ENCODE measurements around the gene TP53INP2.

TP53INP2 gene

DNA sequence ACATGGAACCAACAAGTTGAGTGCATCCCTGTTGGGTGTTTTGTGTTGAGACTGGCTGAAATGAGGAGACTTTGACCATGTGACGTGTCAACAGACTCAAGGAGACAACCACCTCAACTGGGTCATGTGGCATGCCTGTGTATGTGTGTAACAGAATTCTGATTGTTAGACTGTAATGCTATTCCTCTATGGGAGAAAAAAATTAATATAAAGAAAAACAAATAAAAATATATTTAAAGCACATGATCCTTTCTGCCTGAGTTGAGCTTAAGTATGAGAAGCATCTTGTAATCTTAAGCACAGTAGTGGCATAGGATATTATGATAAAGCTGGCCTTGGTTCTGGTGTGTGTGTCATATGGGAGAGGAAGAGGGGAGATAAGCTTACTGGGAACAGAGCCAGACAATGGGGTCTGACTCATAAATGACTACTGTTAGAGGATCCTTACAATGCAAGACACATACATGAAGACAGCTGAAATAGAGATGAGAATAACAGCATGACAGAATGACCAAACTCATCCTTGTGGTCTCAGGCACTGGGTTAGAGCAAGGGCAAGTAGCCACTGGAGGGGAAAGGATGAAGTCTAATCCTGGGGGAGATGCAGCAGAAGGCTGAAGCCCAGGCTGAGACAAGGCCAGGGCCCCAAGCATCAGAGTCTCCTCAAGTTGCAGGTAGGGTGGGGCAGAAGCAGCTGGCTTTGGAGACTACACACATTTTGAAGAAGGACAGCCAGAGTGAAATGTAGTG lies 9.2 kb downstream of the TP53INP2 start (continued):
- TF ChIP-seq, protein P1, sequence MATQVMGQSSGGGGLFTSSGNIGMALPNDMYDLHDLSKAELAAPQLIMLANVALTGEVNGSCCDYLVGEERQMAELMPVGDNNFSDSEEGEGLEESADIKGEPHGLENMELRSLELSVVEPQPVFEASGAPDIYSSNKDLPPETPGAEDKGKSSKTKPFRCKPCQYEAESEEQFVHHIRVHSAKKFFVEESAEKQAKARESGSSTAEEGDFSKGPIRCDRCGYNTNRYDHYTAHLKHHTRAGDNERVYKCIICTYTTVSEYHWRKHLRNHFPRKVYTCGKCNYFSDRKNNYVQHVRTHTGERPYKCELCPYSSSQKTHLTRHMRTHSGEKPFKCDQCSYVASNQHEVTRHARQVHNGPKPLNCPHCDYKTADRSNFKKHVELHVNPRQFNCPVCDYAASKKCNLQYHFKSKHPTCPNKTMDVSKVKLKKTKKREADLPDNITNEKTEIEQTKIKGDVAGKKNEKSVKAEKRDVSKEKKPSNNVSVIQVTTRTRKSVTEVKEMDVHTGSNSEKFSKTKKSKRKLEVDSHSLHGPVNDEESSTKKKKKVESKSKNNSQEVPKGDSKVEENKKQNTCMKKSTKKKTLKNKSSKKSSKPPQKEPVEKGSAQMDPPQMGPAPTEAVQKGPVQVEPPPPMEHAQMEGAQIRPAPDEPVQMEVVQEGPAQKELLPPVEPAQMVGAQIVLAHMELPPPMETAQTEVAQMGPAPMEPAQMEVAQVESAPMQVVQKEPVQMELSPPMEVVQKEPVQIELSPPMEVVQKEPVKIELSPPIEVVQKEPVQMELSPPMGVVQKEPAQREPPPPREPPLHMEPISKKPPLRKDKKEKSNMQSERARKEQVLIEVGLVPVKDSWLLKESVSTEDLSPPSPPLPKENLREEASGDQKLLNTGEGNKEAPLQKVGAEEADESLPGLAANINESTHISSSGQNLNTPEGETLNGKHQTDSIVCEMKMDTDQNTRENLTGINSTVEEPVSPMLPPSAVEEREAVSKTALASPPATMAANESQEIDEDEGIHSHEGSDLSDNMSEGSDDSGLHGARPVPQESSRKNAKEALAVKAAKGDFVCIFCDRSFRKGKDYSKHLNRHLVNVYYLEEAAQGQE (tag by site-specific recombination; IDR thresholded peaks at IDR 0.05), result no peak
- TF ChIP-seq, protein P2, sequence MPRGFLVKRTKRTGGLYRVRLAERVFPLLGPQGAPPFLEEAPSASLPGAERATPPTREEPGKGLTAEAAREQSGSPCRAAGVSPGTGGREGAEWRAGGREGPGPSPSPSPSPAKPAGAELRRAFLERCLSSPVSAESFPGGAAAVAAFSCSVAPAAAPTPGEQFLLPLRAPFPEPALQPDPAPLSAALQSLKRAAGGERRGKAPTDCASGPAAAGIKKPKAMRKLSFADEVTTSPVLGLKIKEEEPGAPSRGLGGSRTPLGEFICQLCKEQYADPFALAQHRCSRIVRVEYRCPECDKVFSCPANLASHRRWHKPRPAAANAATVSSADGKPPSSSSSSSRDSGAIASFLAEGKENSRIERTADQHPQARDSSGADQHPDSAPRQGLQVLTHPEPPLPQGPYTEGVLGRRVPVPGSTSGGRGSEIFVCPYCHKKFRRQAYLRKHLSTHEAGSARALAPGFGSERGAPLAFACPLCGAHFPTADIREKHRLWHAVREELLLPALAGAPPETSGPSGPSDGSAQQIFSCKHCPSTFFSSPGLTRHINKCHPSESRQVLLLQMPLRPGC (tag by site-specific recombination; IDR thresholded peaks at IDR 0.05), result no peak
- no peak for TF ChIP-seq ZNF529 (tag by site-specific recombination; IDR thresholded peaks at IDR 0.05; ENCODE audit: insufficient replicate concordance)
- no peak for TF ChIP-seq ZNF274 (IDR thresholded peaks at IDR 0.05; ENCODE audit: low read length)
- TF ChIP-seq ZNF274 (tag by site-specific recombination; IDR thresholded peaks at IDR 0.05; ENCODE audit: borderline replicate concordance), result no peak
- TF ChIP-seq, protein P3, sequence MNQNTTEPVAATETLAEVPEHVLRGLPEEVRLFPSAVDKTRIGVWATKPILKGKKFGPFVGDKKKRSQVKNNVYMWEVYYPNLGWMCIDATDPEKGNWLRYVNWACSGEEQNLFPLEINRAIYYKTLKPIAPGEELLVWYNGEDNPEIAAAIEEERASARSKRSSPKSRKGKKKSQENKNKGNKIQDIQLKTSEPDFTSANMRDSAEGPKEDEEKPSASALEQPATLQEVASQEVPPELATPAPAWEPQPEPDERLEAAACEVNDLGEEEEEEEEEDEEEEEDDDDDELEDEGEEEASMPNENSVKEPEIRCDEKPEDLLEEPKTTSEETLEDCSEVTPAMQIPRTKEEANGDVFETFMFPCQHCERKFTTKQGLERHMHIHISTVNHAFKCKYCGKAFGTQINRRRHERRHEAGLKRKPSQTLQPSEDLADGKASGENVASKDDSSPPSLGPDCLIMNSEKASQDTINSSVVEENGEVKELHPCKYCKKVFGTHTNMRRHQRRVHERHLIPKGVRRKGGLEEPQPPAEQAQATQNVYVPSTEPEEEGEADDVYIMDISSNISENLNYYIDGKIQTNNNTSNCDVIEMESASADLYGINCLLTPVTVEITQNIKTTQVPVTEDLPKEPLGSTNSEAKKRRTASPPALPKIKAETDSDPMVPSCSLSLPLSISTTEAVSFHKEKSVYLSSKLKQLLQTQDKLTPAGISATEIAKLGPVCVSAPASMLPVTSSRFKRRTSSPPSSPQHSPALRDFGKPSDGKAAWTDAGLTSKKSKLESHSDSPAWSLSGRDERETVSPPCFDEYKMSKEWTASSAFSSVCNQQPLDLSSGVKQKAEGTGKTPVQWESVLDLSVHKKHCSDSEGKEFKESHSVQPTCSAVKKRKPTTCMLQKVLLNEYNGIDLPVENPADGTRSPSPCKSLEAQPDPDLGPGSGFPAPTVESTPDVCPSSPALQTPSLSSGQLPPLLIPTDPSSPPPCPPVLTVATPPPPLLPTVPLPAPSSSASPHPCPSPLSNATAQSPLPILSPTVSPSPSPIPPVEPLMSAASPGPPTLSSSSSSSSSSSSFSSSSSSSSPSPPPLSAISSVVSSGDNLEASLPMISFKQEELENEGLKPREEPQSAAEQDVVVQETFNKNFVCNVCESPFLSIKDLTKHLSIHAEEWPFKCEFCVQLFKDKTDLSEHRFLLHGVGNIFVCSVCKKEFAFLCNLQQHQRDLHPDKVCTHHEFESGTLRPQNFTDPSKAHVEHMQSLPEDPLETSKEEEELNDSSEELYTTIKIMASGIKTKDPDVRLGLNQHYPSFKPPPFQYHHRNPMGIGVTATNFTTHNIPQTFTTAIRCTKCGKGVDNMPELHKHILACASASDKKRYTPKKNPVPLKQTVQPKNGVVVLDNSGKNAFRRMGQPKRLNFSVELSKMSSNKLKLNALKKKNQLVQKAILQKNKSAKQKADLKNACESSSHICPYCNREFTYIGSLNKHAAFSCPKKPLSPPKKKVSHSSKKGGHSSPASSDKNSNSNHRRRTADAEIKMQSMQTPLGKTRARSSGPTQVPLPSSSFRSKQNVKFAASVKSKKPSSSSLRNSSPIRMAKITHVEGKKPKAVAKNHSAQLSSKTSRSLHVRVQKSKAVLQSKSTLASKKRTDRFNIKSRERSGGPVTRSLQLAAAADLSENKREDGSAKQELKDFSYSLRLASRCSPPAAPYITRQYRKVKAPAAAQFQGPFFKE (tag by site-specific recombination; IDR thresholded peaks at IDR 0.05; ENCODE audit: borderline replicate concordance), result no peak
- no peak for TF ChIP-seq ZNF530 (tag by site-specific recombination; IDR thresholded peaks at IDR 0.05; ENCODE audit: low read depth)
- TF ChIP-seq, protein P4, sequence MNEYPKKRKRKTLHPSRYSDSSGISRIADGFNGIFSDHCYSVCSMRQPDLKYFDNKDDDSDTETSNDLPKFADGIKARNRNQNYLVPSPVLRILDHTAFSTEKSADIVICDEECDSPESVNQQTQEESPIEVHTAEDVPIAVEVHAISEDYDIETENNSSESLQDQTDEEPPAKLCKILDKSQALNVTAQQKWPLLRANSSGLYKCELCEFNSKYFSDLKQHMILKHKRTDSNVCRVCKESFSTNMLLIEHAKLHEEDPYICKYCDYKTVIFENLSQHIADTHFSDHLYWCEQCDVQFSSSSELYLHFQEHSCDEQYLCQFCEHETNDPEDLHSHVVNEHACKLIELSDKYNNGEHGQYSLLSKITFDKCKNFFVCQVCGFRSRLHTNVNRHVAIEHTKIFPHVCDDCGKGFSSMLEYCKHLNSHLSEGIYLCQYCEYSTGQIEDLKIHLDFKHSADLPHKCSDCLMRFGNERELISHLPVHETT (tag by site-specific recombination; IDR thresholded peaks at IDR 0.05), result peak; percentile 67; the same call in 1 of the 2 replicates
- TF ChIP-seq ZNF677 (tag by site-specific recombination; IDR thresholded peaks at IDR 0.05), result no peak
- no peak for TF ChIP-seq ZNF76 (tag by site-specific recombination; IDR thresholded peaks at IDR 0.05; ENCODE audit: borderline replicate concordance, low read depth)
- TF ChIP-seq YY1 (tag by site-specific recombination; IDR thresholded peaks at IDR 0.05), result no peak
- no peak for TF ChIP-seq ZBTB8A (tag by site-specific recombination; IDR thresholded peaks at IDR 0.05)
- TF ChIP-seq ZNF768 (tag by site-specific recombination; IDR thresholded peaks at IDR 0.05), result no peak
- TF ChIP-seq REPIN1 (tag by site-specific recombination; IDR thresholded peaks at IDR 0.05; ENCODE audit: low read depth), result no peak
- no peak for TF ChIP-seq KLF10 (tag by site-specific recombination; IDR thresholded peaks at IDR 0.05)
- TF ChIP-seq ZNF114 (tag by site-specific recombination; IDR thresholded peaks at IDR 0.05), result no peak
- no peak for TF ChIP-seq ZNF610 (tag by site-specific recombination; IDR thresholded peaks at IDR 0.05; ENCODE audit: borderline replicate concordance)
- peak; percentile 77; the same call in 1 of the 2 replicates for TF ChIP-seq ZNF24 (tag by site-specific recombination; IDR thresholded peaks at IDR 0.05)
- no peak for TF ChIP-seq YY2 (tag by site-specific recombination; IDR thresholded peaks at IDR 0.05)
- peak; percentile 59; the same call in 1 of the 2 replicates for TF ChIP-seq WT1 (tag by site-specific recombination; IDR thresholded peaks at IDR 0.05)
- TF ChIP-seq, protein P5, sequence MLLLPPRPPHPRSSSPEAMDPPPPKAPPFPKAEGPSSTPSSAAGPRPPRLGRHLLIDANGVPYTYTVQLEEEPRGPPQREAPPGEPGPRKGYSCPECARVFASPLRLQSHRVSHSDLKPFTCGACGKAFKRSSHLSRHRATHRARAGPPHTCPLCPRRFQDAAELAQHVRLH (tag by site-specific recombination; IDR thresholded peaks at IDR 0.05), result no peak
- TF ChIP-seq ZBTB20 (tag by site-specific recombination; IDR thresholded peaks at IDR 0.05), result peak; percentile 18; the same call in 1 of the 2 replicates
- no peak for TF ChIP-seq ZNF266 (tag by site-specific recombination; IDR thresholded peaks at IDR 0.05; ENCODE audit: low read depth)
- TF ChIP-seq TRIM28 (IDR thresholded peaks at IDR 0.05; ENCODE audit: borderline replicate concordance, low read length), result no peak
- TF ChIP-seq ZNF560 (tag by site-specific recombination; IDR thresholded peaks at IDR 0.05; ENCODE audit: borderline replicate concordance), result no peak
- TF ChIP-seq SETDB1 (IDR thresholded peaks at IDR 0.05; ENCODE audit: insufficient read length, low read length), result no peak
- no peak for TF ChIP-seq ZNF544 (tag by site-specific recombination; IDR thresholded peaks at IDR 0.05)
- no peak for TF ChIP-seq KLF16 (tag by site-specific recombination; IDR thresholded peaks at IDR 0.05)

All from HEK293 (cell line).